ENCODE results near the gene NHLRC3. TPM values are rescaled to one million over a fixed set of nuclear protein-coding genes. Genes with fewer than 3 reads are reported as not detected.

Gene NHLRC3, protein sequence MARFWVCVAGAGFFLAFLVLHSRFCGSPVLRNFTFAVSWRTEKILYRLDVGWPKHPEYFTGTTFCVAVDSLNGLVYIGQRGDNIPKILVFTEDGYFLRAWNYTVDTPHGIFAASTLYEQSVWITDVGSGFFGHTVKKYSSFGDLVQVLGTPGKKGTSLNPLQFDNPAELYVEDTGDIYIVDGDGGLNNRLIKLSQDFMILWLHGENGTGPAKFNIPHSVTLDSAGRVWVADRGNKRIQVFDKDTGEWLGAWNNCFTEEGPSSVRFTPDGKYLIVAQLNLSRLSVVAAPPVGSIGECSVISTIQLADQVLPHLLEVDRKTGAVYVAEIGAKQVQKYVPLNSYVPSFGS
- total RNA-seq (30.4 TPM), polyA plus RNA-seq (ENCODE audit: insufficient read depth, low read depth, low replicate concordance) (12.6 TPM)
- long read RNA-seq, donor 1, partial matches to known transcripts: 0 of 2 reads
- long read RNA-seq, donor 1, other reads (novel, unspliced or antisense): 0 of 2 reads
- long read RNA-seq, donor 2, partial matches to known transcripts: 0 of 5 reads
- long read RNA-seq, donor 2, other reads (novel, unspliced or antisense): 0 of 5 reads
- long read RNA-seq, donor 3, partial matches to known transcripts: 0 of 3 reads
- long read RNA-seq, donor 3, other reads (novel, unspliced or antisense): 0 of 3 reads
- long read RNA-seq, donor 4, partial matches to known transcripts: 36 of 37 reads
- long read RNA-seq, donor 4, other reads (novel, unspliced or antisense): 0 of 37 reads
- long read RNA-seq, donor 5: 0 reads
- long read RNA-seq, donor 6, partial matches to known transcripts: 0 of 3 reads
- long read RNA-seq, donor 6, other reads (novel, unspliced or antisense): 0 of 3 reads
- long read RNA-seq, donor 7, partial matches to known transcripts: 3 of 14 reads
- long read RNA-seq, donor 7, other reads (novel, unspliced or antisense): 4 of 14 reads
- long read RNA-seq, donor 8, partial matches to known transcripts: 0 of 6 reads
- long read RNA-seq, donor 8, other reads (novel, unspliced or antisense): 0 of 6 reads
- long read RNA-seq, donor 9: 0 reads
- long read RNA-seq, donor 10, partial matches to known transcripts: 13 of 16 reads
- long read RNA-seq, donor 10, other reads (novel, unspliced or antisense): 0 of 16 reads

DNA sequence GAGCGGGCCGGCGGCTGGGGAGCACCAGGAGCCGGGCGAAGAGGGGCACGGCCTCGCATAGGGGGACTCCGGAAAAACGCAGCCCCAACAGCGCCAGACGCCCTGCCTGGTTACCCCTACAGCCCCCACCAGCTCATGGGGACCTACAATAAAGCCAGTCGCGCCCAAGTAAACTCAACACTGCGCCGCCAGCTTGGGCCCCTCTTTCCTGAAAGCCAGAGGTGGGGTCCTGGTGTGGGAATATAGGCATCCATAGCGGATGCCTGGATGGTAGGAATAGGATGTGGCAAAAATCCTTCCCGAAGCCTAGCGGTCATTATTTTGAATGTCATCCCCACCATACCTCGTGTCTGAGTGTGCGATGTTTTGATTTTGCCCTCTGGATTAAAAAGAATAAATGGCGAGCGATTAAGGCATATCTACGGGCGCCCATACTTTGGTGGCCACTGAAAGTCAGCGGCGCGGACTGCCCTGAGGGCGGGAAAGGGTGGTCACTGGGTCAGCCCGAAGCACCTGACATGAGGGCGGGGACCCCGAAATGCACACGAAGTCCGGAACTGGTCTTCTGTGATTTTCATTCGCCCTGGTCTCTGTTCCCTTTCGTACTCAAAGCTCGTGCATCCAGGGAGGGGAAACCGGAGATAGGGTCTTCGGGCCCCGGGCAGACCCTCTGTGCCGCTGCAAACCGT, at the start of gene NHLRC3, which contains the start of gene PROSER1:
NHLRC3 (plus strand) TSS at position 577 of the 689 bp plus-strand sequence. CDS start 184 bp downstream, outside the sequence.
PROSER1 (minus strand) TSS at position 210 of the 689 bp plus-strand sequence. CDS start 847 bp downstream, outside the sequence.
- no peaks in the 10 kb centered on the region for H3K9me3 ChIP-seq (ENCODE audit: control insufficient read depth in 2 of 3, insufficient read depth in 1 of 3, low read length in 3 of 3)
- H3K4me1 ChIP-seq (ENCODE audit: control insufficient read depth in 2 of 3, insufficient read depth in 2 of 3, low read depth in 1 of 3, low read length in 3 of 3): peaks cover 2 to 22% (median 9%) of the 10 kb centered on the region in 3 donors
- DNase-seq: peak; percentile 97 to 98 (median 98)
- H3K9ac ChIP-seq (ENCODE audit: low read length in 3 of 3): peak within 1 kb of the TSS; percentile 74 to 95 (median 83)
- no peaks in the 10 kb centered on the region for H3K27me3 ChIP-seq (ENCODE audit: control insufficient read depth, insufficient read depth, low read length)
- peak; percentile 3 for FAIRE-seq
- TF ChIP-seq, protein P1, sequence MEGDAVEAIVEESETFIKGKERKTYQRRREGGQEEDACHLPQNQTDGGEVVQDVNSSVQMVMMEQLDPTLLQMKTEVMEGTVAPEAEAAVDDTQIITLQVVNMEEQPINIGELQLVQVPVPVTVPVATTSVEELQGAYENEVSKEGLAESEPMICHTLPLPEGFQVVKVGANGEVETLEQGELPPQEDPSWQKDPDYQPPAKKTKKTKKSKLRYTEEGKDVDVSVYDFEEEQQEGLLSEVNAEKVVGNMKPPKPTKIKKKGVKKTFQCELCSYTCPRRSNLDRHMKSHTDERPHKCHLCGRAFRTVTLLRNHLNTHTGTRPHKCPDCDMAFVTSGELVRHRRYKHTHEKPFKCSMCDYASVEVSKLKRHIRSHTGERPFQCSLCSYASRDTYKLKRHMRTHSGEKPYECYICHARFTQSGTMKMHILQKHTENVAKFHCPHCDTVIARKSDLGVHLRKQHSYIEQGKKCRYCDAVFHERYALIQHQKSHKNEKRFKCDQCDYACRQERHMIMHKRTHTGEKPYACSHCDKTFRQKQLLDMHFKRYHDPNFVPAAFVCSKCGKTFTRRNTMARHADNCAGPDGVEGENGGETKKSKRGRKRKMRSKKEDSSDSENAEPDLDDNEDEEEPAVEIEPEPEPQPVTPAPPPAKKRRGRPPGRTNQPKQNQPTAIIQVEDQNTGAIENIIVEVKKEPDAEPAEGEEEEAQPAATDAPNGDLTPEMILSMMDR (IDR thresholded peaks at IDR 0.05; ENCODE audit: borderline replicate concordance, extremely low read depth, insufficient read depth): no peak
- peak within 1 kb of the TSS; percentile 66 to 81 for H3K27ac ChIP-seq (ENCODE audit: low read depth in 2 of 2, low read length in 2 of 2)
- peak within 1 kb of the TSS; percentile 95 to 97 (median 96) for H3K4me3 ChIP-seq (ENCODE audit: low read length in 3 of 3)
- H3K36me3 ChIP-seq (ENCODE audit: control insufficient read depth in 2 of 3, insufficient read depth in 3 of 3, low read length in 3 of 3): no peaks in the 10 kb centered on the region
- intact Hi-C loops (cut with DNase I): no loop called here

DNA sequence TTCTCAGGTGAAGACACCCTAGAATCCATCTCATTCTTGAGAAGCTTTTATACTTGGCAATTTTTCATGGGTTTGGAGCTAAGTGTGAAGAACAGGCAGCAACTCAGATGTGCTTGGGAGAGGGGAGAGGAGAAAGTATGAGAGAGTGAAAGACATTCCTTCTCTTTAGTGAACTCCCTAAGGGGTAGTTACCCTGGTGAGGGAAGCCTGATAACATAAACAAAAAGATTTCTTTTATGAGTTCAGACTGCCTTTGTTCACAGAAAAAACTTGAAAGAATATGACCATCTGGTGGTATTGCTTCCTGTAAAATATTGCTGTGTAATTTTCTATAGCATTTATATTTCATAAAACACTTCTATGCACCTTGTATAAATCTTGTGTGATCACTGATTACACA, 47.6 kb upstream of the NHLRC3 start, which contains the start of gene STOML3:
STOML3 (minus strand) TSS at position 139 of the 400 bp plus-strand sequence; CDS start at position 29, 110 bp downstream.
- no peaks in the 10 kb centered on the region for H3K36me3 ChIP-seq (ENCODE audit: control insufficient read depth in 2 of 3, insufficient read depth in 3 of 3, low read length in 3 of 3)
- H3K4me3 ChIP-seq (ENCODE audit: low read length in 3 of 3): no peak within 1 kb of the TSS
- intact Hi-C loops (cut with DNase I): no loop called here
- DNase-seq (peak in 2 of 5 donors; percentile 15 to 16), FAIRE-seq (no peak)
- no peaks in the 10 kb centered on the region for H3K27me3 ChIP-seq (ENCODE audit: control insufficient read depth, insufficient read depth, low read length)
- H3K27ac ChIP-seq (ENCODE audit: low read depth in 2 of 2, low read length in 2 of 2): no peak within 1 kb of the TSS
- H3K4me1 ChIP-seq (ENCODE audit: control insufficient read depth in 2 of 3, insufficient read depth in 2 of 3, low read depth in 1 of 3, low read length in 3 of 3): no peaks in the 10 kb centered on the region
- H3K9me3 ChIP-seq (ENCODE audit: control insufficient read depth in 2 of 3, insufficient read depth in 1 of 3, low read length in 3 of 3): no peaks in the 10 kb centered on the region
- TF ChIP-seq, protein P1 (IDR thresholded peaks at IDR 0.05; ENCODE audit: borderline replicate concordance, extremely low read depth, insufficient read depth): no peak
- no peak within 1 kb of the TSS for H3K9ac ChIP-seq (ENCODE audit: low read length in 3 of 3)

DNA sequence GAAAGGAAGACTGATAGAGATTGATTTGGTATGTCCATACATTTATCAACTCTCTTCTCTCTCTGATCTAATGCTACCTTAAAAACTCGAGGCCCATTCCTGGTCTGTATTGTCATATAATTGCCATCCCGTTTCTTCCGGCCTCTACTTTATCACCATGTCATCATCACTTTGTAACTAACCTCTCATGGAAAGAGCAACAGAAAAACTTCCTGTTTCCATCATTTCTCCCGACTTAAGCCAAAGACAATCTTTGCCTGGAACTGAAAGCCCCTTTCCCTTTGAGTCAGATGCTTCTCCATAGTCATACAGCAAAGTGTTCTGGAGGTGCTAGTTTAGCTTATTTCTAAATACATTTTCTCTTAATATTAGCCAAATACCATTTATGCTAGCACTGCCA, 44.9 kb upstream of the NHLRC3 start:
- no peaks in the 10 kb centered on the region for H3K9me3 ChIP-seq (ENCODE audit: control insufficient read depth in 2 of 3, insufficient read depth in 1 of 3, low read length in 3 of 3)
- intact Hi-C loops (cut with DNase I): no loop called here
- H3K36me3 ChIP-seq (ENCODE audit: control insufficient read depth in 2 of 3, insufficient read depth in 3 of 3, low read length in 3 of 3): no peaks in the 10 kb centered on the region
- H3K27me3 ChIP-seq (ENCODE audit: control insufficient read depth, insufficient read depth, low read length): no peaks in the 10 kb centered on the region
- H3K4me1 ChIP-seq (ENCODE audit: control insufficient read depth in 2 of 3, insufficient read depth in 2 of 3, low read depth in 1 of 3, low read length in 3 of 3): no peaks in the 10 kb centered on the region
- no peak for FAIRE-seq
- TF ChIP-seq, protein P1 (IDR thresholded peaks at IDR 0.05; ENCODE audit: borderline replicate concordance, extremely low read depth, insufficient read depth): no peak
- H3K4me3 ChIP-seq (ENCODE audit: low read length in 3 of 3): no peak overlapping the region
- H3K27ac ChIP-seq (ENCODE audit: low read depth in 2 of 2, low read length in 2 of 2): no peak overlapping the region
- no peak for DNase-seq
- H3K9ac ChIP-seq (ENCODE audit: low read length in 3 of 3): no peak overlapping the region
